Measurements from ENCODE around the gene H1-8. TPM values are rescaled to one million over a fixed set of nuclear protein-coding genes. Genes with fewer than 3 reads are reported as not detected.
"Not testable (repeated sequence)": the region's sequence is repeated elsewhere in the genome, so short reads cannot be mapped to it uniquely, and the experiment has no call there.

The H1-8 gene
- total RNA-seq, 1 experiment from 2014 or later, result not detected

DNA sequence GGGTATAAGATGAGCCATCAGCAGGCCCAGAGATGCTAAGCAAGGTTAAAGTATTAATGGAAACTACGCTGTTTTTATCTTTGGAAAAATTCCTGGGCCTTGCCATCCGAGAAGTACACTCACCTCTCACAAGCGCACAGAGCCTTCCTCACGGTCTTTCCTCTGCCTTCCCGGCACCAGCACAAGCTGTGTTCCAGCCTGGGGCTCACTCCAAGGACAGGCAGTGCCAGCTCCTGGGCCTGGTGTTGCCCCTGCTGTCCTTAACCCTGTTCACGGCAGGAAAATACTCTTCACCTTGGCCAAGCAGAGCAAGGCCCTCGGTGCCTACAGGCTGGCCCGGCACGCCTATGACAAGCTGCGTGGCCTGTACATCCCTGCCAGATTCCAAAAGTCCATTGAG, 28.9 kb upstream of the H1-8 start:
- DNase-seq (ENCODE audit: low spot score), result peak; percentile 58
- in situ Hi-C loops (cut with HindIII; ENCODE audit: low sequenced_read_pairs), result no loop called here

DNA sequence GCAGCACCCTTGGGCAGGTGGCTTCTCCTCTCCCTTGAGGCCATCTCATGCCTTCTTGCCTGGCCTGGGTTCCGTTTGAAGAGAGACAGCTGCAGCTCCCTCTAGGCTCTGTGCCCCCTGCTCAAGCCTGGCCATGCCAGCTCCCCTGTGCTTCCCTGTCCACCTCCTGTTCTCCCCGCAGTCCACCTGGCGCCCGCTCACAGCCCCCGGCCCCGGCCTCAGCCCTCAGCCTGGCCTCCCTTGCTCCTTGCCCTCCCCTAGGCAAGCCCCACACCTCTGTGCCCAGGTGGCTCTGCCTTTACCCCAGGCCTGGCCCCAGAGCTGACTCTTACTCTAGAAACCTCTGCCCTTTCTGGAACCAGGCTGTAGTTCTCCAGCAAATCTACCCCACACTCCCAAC, 28.4 kb upstream of the H1-8 start:
- in situ Hi-C loops (cut with HindIII; ENCODE audit: low sequenced_read_pairs), result no loop called here
- no peak for DNase-seq (ENCODE audit: low spot score)

DNA sequence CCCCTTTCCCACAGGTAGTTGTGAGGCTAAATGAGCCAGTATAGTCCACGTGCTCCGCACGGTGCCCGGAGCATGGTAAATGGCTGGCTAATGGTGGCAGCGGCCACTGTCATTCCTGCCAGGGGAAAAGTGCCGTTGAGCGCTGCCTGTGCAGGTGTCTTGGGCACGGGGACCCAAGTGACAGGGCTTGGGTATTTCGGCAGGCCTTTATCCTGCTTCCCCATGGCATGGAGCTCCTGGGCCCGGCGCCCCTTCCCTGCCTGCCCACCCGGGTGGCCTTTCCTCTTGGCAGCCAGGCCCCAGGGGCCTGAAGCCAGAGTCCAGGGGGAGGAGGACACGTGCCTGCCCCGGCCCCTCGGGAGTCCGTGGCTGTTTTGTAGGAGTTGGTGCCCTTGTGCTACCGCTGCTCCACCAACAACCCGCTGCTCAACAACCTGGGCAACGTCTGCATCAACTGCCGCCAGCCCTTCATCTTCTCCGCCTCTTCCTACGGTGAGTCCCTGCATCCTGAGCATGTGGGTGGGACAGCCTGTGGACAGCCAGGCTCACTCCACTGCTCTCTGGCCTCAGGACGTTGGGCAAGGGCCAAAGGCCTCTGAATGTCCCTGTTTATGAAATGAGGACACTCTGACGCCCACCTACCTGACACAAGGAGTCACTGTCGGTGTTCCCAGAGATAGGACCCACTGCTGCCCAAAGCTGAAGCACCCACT, 27.7 kb upstream of the H1-8 start:
- DNase-seq (ENCODE audit: low spot score); in situ Hi-C loops (cut with HindIII; ENCODE audit: low sequenced_read_pairs): not testable (repeated sequence)

DNA sequence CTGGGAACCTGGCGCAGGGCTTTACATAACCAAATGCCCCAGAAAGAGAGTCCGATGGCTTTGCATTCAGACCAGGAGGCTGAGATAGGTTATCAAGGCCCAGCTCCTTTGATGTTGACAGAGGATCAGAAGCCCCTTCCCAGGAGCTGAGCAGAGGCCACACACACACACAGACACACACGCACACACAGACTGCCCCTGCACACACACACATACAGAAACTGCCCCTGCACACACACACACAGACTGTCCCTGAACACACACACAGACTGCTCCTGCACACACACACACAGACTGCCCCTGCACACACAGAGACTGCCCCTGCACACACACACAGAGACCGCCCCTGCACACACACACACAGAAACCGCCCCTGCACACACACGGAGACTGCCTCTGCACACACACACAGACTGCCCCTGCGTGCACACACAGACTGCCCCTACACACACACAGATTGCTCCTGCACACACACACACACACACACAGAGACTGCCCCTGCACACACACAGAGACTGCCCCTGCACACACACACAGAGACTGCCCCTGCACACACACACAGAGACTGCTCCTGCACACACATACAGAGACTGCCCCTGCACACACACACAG, 27.0 kb upstream of the H1-8 start:
- DNase-seq (ENCODE audit: low spot score); in situ Hi-C loops (cut with HindIII; ENCODE audit: low sequenced_read_pairs): not testable (repeated sequence)

DNA sequence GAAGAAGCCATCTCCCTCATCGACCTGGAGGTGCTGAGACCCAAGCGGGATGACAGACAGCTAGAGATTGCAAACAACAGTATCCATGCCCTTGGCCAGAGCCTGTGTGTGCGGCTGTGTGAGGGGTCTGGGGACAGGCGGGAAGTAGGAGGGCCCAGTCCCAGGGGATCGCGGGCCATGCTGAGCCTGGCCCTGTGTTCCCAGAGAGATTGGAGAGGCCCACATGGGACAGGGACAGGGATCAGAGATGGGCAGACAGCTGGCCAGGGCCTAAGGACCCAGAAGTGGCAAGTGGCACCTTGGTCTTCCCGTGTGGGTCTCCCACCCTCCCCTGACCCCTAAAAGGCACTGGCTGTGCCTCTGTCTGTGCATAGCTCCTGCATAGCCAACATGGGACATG, 25.5 kb upstream of the H1-8 start:
- in situ Hi-C loops (cut with HindIII; ENCODE audit: low sequenced_read_pairs), result no loop called here
- DNase-seq (ENCODE audit: low spot score), result no peak

DNA sequence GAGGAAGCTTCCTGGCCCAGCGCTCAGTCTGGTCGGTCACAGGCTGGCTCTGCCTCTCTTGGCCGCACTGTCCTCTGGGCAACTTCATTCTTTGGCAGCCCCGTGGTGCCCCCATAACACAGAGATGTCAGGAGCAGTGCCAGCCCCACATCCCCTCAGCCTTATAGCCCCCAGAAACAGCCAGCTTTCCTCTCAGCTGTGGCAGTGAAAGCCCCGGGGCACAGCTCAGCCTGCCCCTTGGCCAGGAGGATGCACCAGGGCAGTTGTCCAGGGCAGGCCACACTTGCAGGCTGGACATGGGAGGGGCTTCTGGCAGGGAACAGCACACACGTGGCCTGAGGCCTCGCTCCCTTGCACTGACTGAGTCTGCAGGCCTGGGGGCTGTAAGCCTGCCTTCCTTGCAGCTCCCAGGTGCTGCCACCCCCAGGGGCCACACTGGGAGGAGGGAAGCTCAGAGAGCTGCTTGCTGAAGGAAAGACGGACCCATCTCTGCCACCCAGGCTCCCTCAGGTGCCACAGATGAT, 24.9 kb upstream of the H1-8 start:
- no peak for DNase-seq (ENCODE audit: low spot score)
- in situ Hi-C loops (cut with HindIII; ENCODE audit: low sequenced_read_pairs), result no loop called here

DNA sequence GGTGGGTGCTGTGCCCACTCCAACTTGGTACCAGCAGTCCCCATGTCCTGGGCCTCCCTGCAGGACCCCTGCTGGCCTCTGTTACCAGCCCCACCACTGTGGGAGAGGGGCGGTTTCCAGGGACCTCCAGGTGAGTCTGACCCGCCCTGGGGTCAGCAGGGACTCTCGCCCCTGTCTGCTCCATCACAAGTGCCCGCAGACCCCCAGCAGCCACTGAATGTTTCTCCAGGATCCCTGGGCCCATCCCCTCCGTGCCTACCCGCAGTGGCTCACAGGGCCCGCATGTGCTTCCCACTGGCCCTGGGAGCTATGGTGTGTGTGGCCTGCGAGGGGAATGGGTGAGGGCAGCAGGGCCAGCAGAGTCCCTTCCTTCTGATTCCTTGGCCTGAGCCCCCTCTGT, 24.4 kb upstream of the H1-8 start:
- no peak for DNase-seq (ENCODE audit: low spot score)
- in situ Hi-C loops (cut with HindIII; ENCODE audit: low sequenced_read_pairs), result no loop called here

DNA sequence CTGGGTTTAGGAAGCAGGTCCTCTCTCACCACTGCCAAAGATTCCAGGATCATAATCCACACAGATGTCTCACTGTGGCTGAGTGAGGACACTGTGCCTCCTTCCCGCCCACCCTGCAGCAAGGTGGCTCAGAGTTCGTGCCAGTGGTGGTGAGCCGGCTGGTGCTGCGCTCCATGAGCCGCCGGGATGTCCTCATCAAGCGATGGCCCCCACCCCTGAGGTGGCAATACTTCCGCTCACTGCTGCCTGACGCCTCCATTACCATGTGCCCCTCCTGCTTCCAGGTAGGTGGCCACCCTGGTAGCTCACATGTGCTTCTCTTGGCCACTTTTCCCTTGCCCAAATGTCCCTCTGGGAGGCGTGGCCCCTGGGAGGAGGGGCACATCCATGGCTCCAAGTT, 23.5 kb upstream of the H1-8 start:
- in situ Hi-C loops (cut with HindIII; ENCODE audit: low sequenced_read_pairs), result no loop called here
- DNase-seq (ENCODE audit: low spot score), result no peak

DNA sequence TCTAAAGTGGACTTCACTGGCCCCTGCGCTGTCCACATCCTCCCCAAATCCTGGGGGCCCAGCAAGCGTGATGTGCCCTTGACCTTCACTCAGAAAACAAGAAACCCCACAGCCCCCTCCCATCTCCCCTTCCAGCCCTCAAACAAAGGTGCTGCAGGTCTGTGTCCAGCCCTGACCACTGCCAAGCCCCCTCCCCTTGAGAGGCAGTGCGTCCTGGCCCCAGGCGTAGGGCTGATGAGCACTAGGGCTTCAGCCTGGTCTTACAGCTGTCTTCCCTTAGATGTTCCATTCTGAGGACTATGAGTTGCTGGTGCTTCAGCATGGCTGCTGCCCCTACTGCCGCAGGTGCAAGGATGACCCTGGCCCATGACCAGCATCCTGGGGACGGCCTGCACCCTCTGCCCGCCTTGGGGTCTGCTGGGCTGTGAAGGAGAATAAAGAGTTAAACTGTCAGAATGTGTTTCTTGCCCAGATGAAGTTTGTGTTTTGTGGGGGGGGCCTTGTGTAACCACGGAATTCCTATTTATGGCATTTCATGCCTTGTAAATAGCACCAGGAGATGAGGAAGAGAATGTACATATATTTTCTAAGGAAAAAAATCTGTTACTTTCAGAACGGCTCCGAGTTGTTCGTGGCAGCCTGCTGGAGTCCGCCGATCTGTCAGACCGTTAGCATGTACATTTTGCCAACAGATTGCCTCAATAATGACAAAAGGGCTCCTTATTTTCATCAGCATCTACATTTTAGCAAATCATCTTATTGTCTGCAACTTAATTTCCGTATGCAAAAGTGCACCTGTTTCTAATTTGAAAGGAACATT, 22.9 kb upstream of the H1-8 start:
- no peak for DNase-seq (ENCODE audit: low spot score)
- in situ Hi-C loops (cut with HindIII; ENCODE audit: low sequenced_read_pairs), result no loop called here

DNA sequence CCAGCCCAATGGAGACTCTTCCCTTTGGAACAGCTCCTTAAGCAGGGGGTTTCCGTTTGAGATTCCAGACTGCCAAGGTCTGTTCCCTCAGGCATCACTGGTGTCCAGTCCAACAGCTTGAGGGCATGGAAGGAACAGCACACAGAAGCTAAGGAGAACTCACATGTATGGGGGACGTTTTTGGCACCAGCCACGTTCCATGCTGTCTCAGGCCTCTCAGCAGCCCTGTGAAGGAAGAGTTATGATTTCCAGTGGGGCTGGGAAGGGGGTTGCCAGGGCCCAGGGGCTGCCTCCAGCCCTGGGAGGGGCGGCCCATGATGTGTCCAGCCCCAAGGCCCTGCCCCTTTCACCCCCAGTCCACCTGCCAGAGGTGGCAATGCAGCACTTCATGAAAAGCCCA, 22.0 kb upstream of the H1-8 start:
- in situ Hi-C loops (cut with HindIII; ENCODE audit: low sequenced_read_pairs), result no loop called here
- DNase-seq (ENCODE audit: low spot score), result no peak

DNA sequence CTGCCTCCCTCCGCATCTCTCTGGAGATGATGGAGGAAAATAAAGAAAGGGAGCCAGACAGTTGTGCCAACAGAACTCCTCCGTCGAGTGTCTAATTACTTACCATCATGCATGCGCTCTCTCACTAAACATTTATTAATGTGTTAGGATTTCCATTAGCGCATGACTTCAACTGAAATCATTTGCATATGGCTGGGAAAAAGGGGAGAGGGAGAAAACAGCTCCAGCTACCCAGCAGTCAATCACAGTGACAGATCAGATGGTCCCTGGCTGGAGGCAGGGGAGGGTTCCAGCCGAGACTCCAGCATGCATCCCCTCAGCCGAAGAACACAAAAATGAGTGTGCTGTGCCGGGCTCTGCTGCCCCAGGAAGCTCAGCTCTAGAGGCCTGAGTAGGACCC, 21.4 kb upstream of the H1-8 start:
- in situ Hi-C loops (cut with HindIII; ENCODE audit: low sequenced_read_pairs), result no loop called here
- no peak for DNase-seq (ENCODE audit: low spot score)

DNA sequence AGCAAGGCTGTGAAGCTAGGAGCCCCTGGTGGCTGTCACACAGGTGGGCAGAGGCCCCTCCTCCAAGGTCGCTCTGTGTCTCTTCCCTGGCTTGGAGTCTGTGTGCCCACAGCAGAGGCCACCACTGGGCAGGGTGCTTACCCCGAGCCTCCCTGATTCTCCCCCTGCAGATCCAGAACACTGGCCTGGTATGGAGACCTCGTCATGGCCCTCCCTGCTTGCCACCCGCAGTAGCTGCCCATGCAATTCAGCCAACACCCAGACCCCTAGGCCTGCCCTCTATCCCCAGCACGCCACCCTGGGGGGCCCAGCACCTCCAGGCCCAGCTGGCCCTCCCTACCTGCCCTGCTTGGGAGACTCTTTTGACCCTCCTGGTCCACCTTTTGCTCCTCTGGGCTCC, 20.0 kb upstream of the H1-8 start:
- in situ Hi-C loops (cut with HindIII; ENCODE audit: low sequenced_read_pairs), result no loop called here
- DNase-seq (ENCODE audit: low spot score), result no peak

DNA sequence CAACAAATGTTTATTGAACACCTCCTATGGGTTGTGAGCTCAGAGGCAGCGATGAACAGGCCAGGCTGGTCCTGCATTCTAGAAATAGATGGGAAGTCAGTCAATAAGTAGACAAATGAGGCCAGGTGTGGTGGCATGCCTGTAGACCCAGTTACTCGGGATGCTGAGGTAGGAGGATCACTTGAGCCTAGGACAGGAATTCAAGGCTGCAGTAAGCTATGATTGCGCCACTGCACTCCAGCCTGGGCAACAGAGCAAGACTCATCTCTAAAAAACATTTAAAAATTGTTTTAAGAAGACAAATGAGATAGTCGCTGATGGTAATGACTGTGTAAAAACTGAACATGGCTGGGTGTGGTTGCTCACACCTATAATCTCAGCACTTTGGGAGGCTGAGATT, 18.9 kb upstream of the H1-8 start:
- DNase-seq (ENCODE audit: low spot score), result no peak
- in situ Hi-C loops (cut with HindIII; ENCODE audit: low sequenced_read_pairs), result no loop called here

DNA sequence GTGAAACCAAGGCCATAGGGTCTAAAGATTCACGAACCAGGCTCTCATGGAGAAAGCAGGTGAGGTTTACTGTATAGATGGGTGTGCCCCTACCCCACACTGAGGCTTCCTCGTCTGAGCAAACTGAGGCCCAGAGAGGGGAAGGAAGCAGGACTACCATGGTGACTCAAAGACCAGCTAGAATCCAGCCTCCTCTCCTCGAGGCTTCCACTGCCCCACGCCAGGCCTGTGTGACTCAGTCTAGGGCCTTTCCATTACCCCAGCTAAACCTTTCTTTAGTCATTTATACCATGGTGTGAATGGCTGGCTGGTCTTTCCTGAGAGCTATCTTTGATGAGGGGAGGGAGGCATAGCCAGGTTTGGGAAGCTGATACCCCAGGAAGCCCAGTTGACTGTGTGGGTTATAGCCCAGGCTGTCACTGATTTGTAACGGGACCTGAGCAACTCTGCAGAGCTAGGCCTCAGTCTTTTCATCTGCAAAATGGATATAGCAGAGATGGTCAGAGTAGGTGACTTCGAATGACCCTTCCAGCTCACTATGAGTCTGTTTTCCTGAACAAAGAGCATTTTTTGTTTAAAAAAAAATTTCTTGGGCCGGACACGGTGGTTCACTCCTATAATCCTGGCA, 17.5 kb upstream of the H1-8 start:
- no peak for DNase-seq (ENCODE audit: low spot score)
- in situ Hi-C loops (cut with HindIII; ENCODE audit: low sequenced_read_pairs), result no loop called here

DNA sequence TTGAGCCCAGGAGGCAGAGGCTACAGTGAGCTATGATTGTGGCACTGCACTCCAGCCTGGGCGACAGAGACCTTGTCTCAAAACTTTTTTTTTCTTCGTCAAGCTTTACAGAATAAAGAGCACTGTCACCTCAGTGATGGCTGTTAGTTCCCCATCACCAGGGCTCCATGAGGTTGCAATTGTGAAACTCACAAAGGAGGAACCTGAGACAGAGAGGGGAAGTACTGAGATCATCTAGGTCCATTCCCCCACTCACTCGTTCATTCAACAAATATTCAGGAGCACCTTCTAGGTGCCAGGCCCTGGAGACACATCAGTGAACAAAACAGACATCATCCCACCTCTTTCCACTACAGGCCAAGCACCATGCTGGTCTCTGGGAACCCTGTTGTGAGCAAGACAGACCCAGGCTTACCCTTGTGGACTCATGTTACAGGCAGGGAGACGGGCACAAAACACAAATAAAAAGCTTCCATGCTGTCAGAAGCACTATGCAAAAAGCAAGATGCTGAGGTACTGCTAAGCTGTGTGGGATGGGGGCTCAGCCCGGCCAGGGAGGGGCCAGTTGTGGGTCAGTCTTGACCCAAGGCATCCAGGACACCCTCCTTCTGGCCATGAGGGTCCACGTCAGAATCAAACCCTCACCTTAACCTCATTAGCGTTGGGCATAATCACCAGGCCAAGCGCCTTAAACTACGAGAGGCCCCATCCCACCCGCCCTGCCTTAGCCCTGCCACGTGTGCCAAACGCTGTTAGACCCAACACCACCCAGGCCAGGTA, 16.7 kb upstream of the H1-8 start:
- no peak for DNase-seq (ENCODE audit: low spot score)
- in situ Hi-C loops (cut with HindIII; ENCODE audit: low sequenced_read_pairs), result no loop called here

DNA sequence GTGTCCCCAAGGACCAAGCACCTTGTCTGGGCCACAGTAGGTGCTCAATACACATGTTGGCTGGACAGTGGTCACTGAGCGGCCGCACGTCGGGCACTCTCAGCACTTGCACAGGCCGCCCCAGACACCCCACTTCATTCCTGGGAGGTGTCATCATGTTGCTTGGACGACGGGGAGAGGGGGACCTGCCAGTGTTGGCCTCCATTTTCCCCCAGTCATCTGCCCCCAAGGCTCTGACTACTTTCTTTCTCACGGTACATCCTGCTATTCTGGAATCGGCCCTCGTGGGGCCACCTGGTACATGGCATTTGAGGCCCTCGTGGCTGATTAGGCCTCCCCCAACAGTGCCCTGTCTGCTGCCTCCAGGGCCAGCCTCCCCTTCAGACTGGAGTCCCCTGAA, 15.7 kb upstream of the H1-8 start:
- in situ Hi-C loops (cut with HindIII; ENCODE audit: low sequenced_read_pairs), result no loop called here
- no peak for DNase-seq (ENCODE audit: low spot score)

DNA sequence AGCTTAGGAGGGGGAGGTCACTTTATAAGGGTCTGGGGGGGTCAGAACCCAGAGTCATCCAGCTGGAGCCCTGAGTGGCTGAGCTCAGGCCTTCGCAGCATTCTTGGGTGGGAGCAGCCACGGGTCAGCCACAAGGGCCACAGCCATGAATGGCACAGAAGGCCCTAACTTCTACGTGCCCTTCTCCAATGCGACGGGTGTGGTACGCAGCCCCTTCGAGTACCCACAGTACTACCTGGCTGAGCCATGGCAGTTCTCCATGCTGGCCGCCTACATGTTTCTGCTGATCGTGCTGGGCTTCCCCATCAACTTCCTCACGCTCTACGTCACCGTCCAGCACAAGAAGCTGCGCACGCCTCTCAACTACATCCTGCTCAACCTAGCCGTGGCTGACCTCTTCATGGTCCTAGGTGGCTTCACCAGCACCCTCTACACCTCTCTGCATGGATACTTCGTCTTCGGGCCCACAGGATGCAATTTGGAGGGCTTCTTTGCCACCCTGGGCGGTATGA, 14.3 kb upstream of the H1-8 start, which contains the start of gene RHO:
Gene RHO (plus strand): TSS at position 51 of the 512 bp plus-strand sequence. CDS start 95 bp downstream, at position 146.
- in situ Hi-C loops (cut with HindIII; ENCODE audit: low sequenced_read_pairs), result no loop called here
- no peak for DNase-seq (ENCODE audit: low spot score)

DNA sequence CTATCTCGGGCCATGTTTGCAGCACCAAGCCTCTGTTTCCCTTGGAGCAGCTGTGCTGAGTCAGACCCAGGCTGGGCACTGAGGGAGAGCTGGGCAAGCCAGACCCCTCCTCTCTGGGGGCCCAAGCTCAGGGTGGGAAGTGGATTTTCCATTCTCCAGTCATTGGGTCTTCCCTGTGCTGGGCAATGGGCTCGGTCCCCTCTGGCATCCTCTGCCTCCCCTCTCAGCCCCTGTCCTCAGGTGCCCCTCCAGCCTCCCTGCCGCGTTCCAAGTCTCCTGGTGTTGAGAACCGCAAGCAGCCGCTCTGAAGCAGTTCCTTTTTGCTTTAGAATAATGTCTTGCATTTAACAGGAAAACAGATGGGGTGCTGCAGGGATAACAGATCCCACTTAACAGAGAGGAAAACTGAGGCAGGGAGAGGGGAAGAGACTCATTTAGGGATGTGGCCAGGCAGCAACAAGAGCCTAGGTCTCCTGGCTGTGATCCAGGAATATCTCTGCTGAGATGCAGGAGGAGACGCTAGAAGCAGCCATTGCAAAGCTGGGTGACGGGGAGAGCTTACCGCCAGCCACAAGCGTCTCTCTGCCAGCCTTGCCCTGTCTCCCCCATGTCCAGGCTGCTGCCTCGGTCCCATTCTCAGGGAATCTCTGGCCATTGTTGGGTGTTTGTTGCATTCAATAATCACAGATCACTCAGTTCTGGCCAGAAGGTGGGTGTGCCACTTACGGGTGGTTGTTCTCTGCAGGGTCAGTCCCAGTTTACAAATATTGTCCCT, 13.4 kb upstream of the H1-8 start:
- DNase-seq (ENCODE audit: low spot score), result no peak
- in situ Hi-C loops (cut with HindIII; ENCODE audit: low sequenced_read_pairs), result no loop called here
